B cell (primary cell): Measurements from ENCODE around the gene EPHA10. TPM values are rescaled to one million over a fixed set of nuclear protein-coding genes. Genes with fewer than 3 reads are reported as not detected.

Experiments used
- ATAC-seq: fragments of 200-7000 bp; cut with Tn5 transposase; one replicate; pipeline ENCODE4 v1.10.0; 2021; ENCODE audit warnings: low read depth, mild to moderate bottlenecking, moderate number of reproducible peaks, moderate library complexity
- CTCF ChIA-PET: fragments of 350-600 bp; sonication (Branson Sonifier 250); formaldehyde crosslinking; loops from one replicate; lab custom pipeline; 2021; ENCODE audit warnings: antibody characterized with exemption, inconsistent platforms; lab: Charles Lee
- POLR2A ChIA-PET: fragments of 350-600 bp; sonication (Branson Sonifier 250); formaldehyde crosslinking; loops from one replicate; lab custom pipeline; 2021; ENCODE audit warnings: antibody characterized with exemption; lab: Charles Lee
- DNase-seq: peaks from one replicate; pipeline ENCODE4 v3.0.0; 2013
- H2AFZ ChIP-seq: 2 replicates; pipeline ENCODE4 v1.6.1; 2012; ENCODE audit warnings: mild to moderate bottlenecking, low read depth, low read length; ENCODE audit not compliant: insufficient read depth, poor library complexity, severe bottlenecking
- H3K27ac ChIP-seq, 2 donors: 1 replicate in 1 of 2; 2 replicates in 1 of 2; pipeline ENCODE4 v1.5.1; 2012 to 2013; ENCODE audit warnings: low read length in 2 of 2, mild to moderate bottlenecking in 2 of 2, moderate library complexity in 1 of 2
- H3K27me3 ChIP-seq, 4 experiments: fragments of 200-600 bp in 1 of 4; sonication (generic) in 1 of 4; replicated peaks in 1 of 4; 1 replicate in 2 of 4; 2 replicates in 2 of 4; pipeline versions ENCODE4 v1.6.1 to v1.7.0; 2013 to 2016; ENCODE audit warnings: low read length in 3 of 4, mild to moderate bottlenecking in 2 of 4, mixed read lengths in 1 of 4, moderate library complexity in 1 of 4; ENCODE audit not compliant: insufficient read depth in 4 of 4, control insufficient read depth in 3 of 4; ENCODE audit errors: control extremely low read depth in 1 of 4
- H3K36me3 ChIP-seq, 2 experiments: replicated peaks in 1 of 2; 1 replicate in 1 of 2; 2 replicates in 1 of 2; pipeline versions ENCODE4 v1.6.1 to v1.7.1; 2013; ENCODE audit warnings: low read length in 1 of 2; ENCODE audit not compliant: insufficient read depth in 2 of 2, control insufficient read depth in 1 of 2; ENCODE audit errors: control extremely low read depth in 1 of 2, extremely low read depth in 1 of 2
- H3K4me1 ChIP-seq, 2 donors: fragments of 200-600 bp in 1 of 2; sonication (generic) in 1 of 2; 1 replicate in 1 of 2; 2 replicates in 1 of 2; pipeline versions ENCODE4 v1.5.1 to v1.6.1; 2013 to 2017; ENCODE audit warnings: low read length in 2 of 2; ENCODE audit not compliant: control insufficient read depth in 2 of 2, insufficient read depth in 2 of 2
- H3K4me2 ChIP-seq: replicated peaks from 2 replicates; pipeline ENCODE3; 2012; ENCODE audit warnings: mild to moderate bottlenecking, low read depth, low read length; ENCODE audit not compliant: poor library complexity, severe bottlenecking
- H3K4me3 ChIP-seq, 5 experiments: fragments of 200-600 bp in 1 of 5; sonication (generic) in 1 of 5; 1 replicate in 3 of 5; 2 replicates in 2 of 5; pipeline versions ENCODE4 v1.5.1 to v1.7.0; 2011 to 2016; ENCODE audit warnings: low read length in 4 of 5, mild to moderate bottlenecking in 4 of 5, low read depth in 2 of 5, control low read depth in 1 of 5, moderate library complexity in 1 of 5; ENCODE audit not compliant: insufficient read depth in 1 of 5; ENCODE audit errors: control extremely low read depth in 1 of 5, extremely low read depth in 1 of 5
- H3K79me2 ChIP-seq: fragments of 200-600 bp; sonication (generic); one replicate; pipeline ENCODE4 v1.6.0; 2016; ENCODE audit warnings: low read length; ENCODE audit not compliant: control insufficient read depth, insufficient read depth
- H3K9ac ChIP-seq: fragments of 200-600 bp; sonication (generic); 2 replicates; pipeline ENCODE4 v1.6.1; 2017; ENCODE audit warnings: mild to moderate bottlenecking, low read length, moderate library complexity
- H3K9me3 ChIP-seq, 3 donors: one replicate each; pipeline versions ENCODE4 v1.6.1 to v1.7.1; 2013; ENCODE audit warnings: low read length in 2 of 3; ENCODE audit not compliant: control insufficient read depth in 2 of 3, insufficient read depth in 1 of 3; ENCODE audit errors: control extremely low read depth in 1 of 3
- H4K20me1 ChIP-seq: 2 replicates; pipeline ENCODE4 v1.6.0; 2012; ENCODE audit warnings: mild to moderate bottlenecking, low read length; ENCODE audit not compliant: insufficient read depth, control insufficient read depth, poor library complexity, severe bottlenecking
- H3K27ac Mint-ChIP-seq: one replicate; pipeline ENCODE4 v1.8.0; 2021; ENCODE audit warnings: mixed read lengths
- H3K27me3 Mint-ChIP-seq: one replicate; pipeline ENCODE4 v1.8.0; 2021; ENCODE audit warnings: mixed read lengths
- H3K4me1 Mint-ChIP-seq: one replicate; pipeline ENCODE4 v1.8.0; 2021; ENCODE audit warnings: mixed read lengths
- H3K4me3 Mint-ChIP-seq: one replicate; pipeline ENCODE4 v1.8.0; 2021; ENCODE audit warnings: mixed read lengths
- H3K9me3 Mint-ChIP-seq: one replicate; pipeline ENCODE4 v1.8.0; 2022; ENCODE audit warnings: mixed read lengths; ENCODE audit not compliant: insufficient read depth
- CTCF ChIP-seq: fragments of 200-600 bp; IDR thresholded peaks from one replicate; pipeline ENCODE4 v1.8.0; 2022; ENCODE audit warnings: antibody characterized with exemption, mild to moderate bottlenecking
- EZH2 ChIP-seq: IDR thresholded peaks from 2 replicates; pipeline ENCODE4 v1.6.1; 2012; ENCODE audit warnings: borderline replicate concordance, low read depth, mild to moderate bottlenecking, moderate library complexity, low read length; ENCODE audit not compliant: insufficient read depth, poor library complexity, severe bottlenecking
- WGBS: methylation state at CpG from one replicate; pipeline ENCODE4 v1.1.5; 2013; ENCODE audit warnings: missing lambda C conversion rate; ENCODE audit not compliant: insufficient coverage; 5-methylcytosine and 5-hydroxymethylcytosine counted together
- intact Hi-C: fragments of 100-400 bp; cut with micrococcal nuclease; formaldehyde crosslinking; loops from one replicate; pipeline ENCODE4 v1.10.0; 2022
- polyA plus RNA-seq: library from polyadenylated mRNA; depleted of rRNA; stranded (reverse); fragments of >200 nt; gene quantifications from 2 replicates; pipeline ENCODE4 v1.2.3, GENCODE V29; 2012
- total RNA-seq, 2 donors: library from RNA; stranded (reverse); fragments of 120-200 nt in 1 of 2; gene quantifications; 1 replicate in 1 of 2; 2 replicates in 1 of 2; pipeline versions ENCODE4 v1.2.3 to v1.2.4, GENCODE V29; 2013 to 2022

Gene EPHA10
- total and polyA plus RNA-seq, 2 donors (not counting 1 experiment from before 2014, with no cell fraction given) = 0.39 to 0.94 TPM

GRCh38 chr1:37682334-37682987 lies 82.5 kb downstream of the EPHA10 start:
- peak; percentile 84 for ATAC-seq
- TF ChIP-seq CTCF (peak; percentile 94), EZH2 (no peak)
- Histone ChIP-seq H3K4me1 (peaks cover 3 to 11% of the 10 kb centered on the region in 2 donors), H3K27me3 (no peaks in the 10 kb centered on the region), H3K27ac (peak overlapping the region; percentile 15 to 66), H3K79me2 (no peaks in the 10 kb centered on the region), H3K9me3 (no peaks in the 10 kb centered on the region), H3K4me2 (no peak overlapping the region), H3K36me3 (peaks cover 15 to 40% of the 10 kb centered on the region in 2 experiments), H2AFZ (peak overlapping the region; percentile 61), H4K20me1 (no peaks in the 10 kb centered on the region), H3K4me3 (no peak overlapping the region), H3K9ac (no peak overlapping the region)
- ChIA-PET POLR2A (interaction anchor here (0.6 kb wide), 1 partner anchor 79 kb away, joined by 3 read pairs; no protein-coding TSS in a partner anchor), CTCF (interaction anchor here (0.6 to 15.6 kb wide), 32 partner anchors 9 to 1166 kb away, joined by 3 to 328 read pairs (median 4); partner anchors contain the start of genes C1orf122, CDCA8, GNL2 and MEAF6)
- 82% methylated on average over 4 of the region's 5 CpGs for WGBS
- Mint-ChIP-seq H3K4me3 (no peak overlapping the region), H3K27ac (peak overlapping the region; percentile 84), H3K9me3 (no peaks in the 10 kb centered on the region), H3K27me3 (no peaks in the 10 kb centered on the region), H3K4me1 (peaks cover 7% of the 10 kb centered on the region)
- peak; percentile 81 for DNase-seq
- intact Hi-C loops = loop anchor here (1.0 to 2.0 kb wide), 5 partner anchors 79 to 227 kb away; partner anchors contain the start of gene MEAF6

GRCh38 chr1:37680933-37681332 lies 84.0 kb downstream of the EPHA10 start:
- Histone ChIP-seq H2AFZ (no peak overlapping the region), H3K9me3 (no peaks in the 10 kb centered on the region), H3K79me2 (no peaks in the 10 kb centered on the region), H3K27ac (no peak overlapping the region), H3K4me3 (no peak overlapping the region), H3K36me3 (peaks cover 13 to 31% of the 10 kb centered on the region in 2 experiments), H3K9ac (no peak overlapping the region), H3K4me2 (no peak overlapping the region), H4K20me1 (no peaks in the 10 kb centered on the region), H3K4me1 (peaks cover 16 to 26% of the 10 kb centered on the region in 2 donors), H3K27me3 (no peaks in the 10 kb centered on the region)
- intact Hi-C loops = no loop called here
- no peak for ATAC-seq
- Mint-ChIP-seq H3K9me3 (no peaks in the 10 kb centered on the region), H3K27me3 (no peaks in the 10 kb centered on the region), H3K4me3 (no peak overlapping the region), H3K27ac (no peak overlapping the region), H3K4me1 (peaks cover 22% of the 10 kb centered on the region)
- TF ChIP-seq EZH2 (no peak), CTCF (no peak)
- WGBS = 100% methylated on average over 2 of the region's 3 CpGs
- POLR2A ChIA-PET = interaction anchor here (0.6 kb wide), 1 partner anchor 186 kb away, joined by 3 read pairs; no protein-coding TSS in a partner anchor
- CTCF ChIA-PET = interaction anchor here (0.6 to 15.6 kb wide), 10 partner anchors 8 to 1165 kb away, joined by 3 to 328 read pairs (median 7); partner anchors contain the start of genes C1orf122, MEAF6 and YRDC
- no peak for DNase-seq
